ENCODE data around the gene TRNP1. TPM values are rescaled to one million over a fixed set of nuclear protein-coding genes. Genes with fewer than 3 reads are reported as not detected.
A peak's percentile ranks its signal among the peaks of the same experiment; 100 is the strongest.

The TRNP1 gene
- total and polyA plus RNA-seq, 4 donors, result 0.97 to 10.0 (median 2.4) TPM

GRCh38 chr1:26951821-26952497 lies 41.5 kb upstream of the TRNP1 start:
- H3K36me3 ChIP-seq (ENCODE audit: control insufficient read depth in 4 of 4, insufficient read depth in 3 of 4, low read depth in 1 of 4, low read length in 3 of 4), result peaks cover 0 to 1% (median 0%) of the 10 kb centered on the region in 4 donors
- peak; percentile 65 for DNase-seq (ENCODE audit: low spot score)
- H3K27me3 ChIP-seq (ENCODE audit: control insufficient read depth in 4 of 4, insufficient read depth in 4 of 4, low read length in 3 of 4), result no peaks in the 10 kb centered on the region
- H3K4me1 ChIP-seq (ENCODE audit: control insufficient read depth in 4 of 4, insufficient read depth in 4 of 4, low read length in 3 of 4), result peaks cover 7 to 27% (median 22%) of the 10 kb centered on the region in 4 donors
- no peak for TF ChIP-seq JUND (IDR thresholded peaks at IDR 0.05)
- no peak for TF ChIP-seq EGR1 (IDR thresholded peaks at IDR 0.05; ENCODE audit: low read depth in 2 of 2)
- TF ChIP-seq NR2F2 (IDR thresholded peaks at IDR 0.05), result no peak
- TF ChIP-seq, protein P1, sequence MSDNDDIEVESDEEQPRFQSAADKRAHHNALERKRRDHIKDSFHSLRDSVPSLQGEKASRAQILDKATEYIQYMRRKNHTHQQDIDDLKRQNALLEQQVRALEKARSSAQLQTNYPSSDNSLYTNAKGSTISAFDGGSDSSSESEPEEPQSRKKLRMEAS (IDR thresholded peaks at IDR 0.05), result no peak
- TF ChIP-seq RAD21 (IDR thresholded peaks at IDR 0.05), result no peak
- TF ChIP-seq YY1 (IDR thresholded peaks at IDR 0.05), result no peak
- no peak for TF ChIP-seq RXRA (IDR thresholded peaks at IDR 0.05)
- TF ChIP-seq, protein P2, sequence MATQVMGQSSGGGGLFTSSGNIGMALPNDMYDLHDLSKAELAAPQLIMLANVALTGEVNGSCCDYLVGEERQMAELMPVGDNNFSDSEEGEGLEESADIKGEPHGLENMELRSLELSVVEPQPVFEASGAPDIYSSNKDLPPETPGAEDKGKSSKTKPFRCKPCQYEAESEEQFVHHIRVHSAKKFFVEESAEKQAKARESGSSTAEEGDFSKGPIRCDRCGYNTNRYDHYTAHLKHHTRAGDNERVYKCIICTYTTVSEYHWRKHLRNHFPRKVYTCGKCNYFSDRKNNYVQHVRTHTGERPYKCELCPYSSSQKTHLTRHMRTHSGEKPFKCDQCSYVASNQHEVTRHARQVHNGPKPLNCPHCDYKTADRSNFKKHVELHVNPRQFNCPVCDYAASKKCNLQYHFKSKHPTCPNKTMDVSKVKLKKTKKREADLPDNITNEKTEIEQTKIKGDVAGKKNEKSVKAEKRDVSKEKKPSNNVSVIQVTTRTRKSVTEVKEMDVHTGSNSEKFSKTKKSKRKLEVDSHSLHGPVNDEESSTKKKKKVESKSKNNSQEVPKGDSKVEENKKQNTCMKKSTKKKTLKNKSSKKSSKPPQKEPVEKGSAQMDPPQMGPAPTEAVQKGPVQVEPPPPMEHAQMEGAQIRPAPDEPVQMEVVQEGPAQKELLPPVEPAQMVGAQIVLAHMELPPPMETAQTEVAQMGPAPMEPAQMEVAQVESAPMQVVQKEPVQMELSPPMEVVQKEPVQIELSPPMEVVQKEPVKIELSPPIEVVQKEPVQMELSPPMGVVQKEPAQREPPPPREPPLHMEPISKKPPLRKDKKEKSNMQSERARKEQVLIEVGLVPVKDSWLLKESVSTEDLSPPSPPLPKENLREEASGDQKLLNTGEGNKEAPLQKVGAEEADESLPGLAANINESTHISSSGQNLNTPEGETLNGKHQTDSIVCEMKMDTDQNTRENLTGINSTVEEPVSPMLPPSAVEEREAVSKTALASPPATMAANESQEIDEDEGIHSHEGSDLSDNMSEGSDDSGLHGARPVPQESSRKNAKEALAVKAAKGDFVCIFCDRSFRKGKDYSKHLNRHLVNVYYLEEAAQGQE (IDR thresholded peaks at IDR 0.05), result no peak
- no peak for TF ChIP-seq FOXA2 (IDR thresholded peaks at IDR 0.05)
- TF ChIP-seq, protein P3, sequence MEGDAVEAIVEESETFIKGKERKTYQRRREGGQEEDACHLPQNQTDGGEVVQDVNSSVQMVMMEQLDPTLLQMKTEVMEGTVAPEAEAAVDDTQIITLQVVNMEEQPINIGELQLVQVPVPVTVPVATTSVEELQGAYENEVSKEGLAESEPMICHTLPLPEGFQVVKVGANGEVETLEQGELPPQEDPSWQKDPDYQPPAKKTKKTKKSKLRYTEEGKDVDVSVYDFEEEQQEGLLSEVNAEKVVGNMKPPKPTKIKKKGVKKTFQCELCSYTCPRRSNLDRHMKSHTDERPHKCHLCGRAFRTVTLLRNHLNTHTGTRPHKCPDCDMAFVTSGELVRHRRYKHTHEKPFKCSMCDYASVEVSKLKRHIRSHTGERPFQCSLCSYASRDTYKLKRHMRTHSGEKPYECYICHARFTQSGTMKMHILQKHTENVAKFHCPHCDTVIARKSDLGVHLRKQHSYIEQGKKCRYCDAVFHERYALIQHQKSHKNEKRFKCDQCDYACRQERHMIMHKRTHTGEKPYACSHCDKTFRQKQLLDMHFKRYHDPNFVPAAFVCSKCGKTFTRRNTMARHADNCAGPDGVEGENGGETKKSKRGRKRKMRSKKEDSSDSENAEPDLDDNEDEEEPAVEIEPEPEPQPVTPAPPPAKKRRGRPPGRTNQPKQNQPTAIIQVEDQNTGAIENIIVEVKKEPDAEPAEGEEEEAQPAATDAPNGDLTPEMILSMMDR (IDR thresholded peaks at IDR 0.05; ENCODE audit: low read depth, low read length, missing input control), result no peak
- no peak for TF ChIP-seq ATF3 (IDR thresholded peaks at IDR 0.05)
- WGBS, result 93% methylated on average over 24 of the region's 24 CpGs
- H3K4me3 ChIP-seq (ENCODE audit: low read depth in 1 of 3, low read length in 3 of 3), result no peak overlapping the region
- no peaks in the 10 kb centered on the region for H3K9me3 ChIP-seq (ENCODE audit: control insufficient read depth in 4 of 4, low read length in 3 of 4)
- no peak overlapping the region for H3K9ac ChIP-seq (ENCODE audit: low read depth in 1 of 2, low read length in 2 of 2)
- H3K27ac ChIP-seq (ENCODE audit: low read depth in 1 of 2, low read length in 2 of 2), result no peak overlapping the region

DNA sequence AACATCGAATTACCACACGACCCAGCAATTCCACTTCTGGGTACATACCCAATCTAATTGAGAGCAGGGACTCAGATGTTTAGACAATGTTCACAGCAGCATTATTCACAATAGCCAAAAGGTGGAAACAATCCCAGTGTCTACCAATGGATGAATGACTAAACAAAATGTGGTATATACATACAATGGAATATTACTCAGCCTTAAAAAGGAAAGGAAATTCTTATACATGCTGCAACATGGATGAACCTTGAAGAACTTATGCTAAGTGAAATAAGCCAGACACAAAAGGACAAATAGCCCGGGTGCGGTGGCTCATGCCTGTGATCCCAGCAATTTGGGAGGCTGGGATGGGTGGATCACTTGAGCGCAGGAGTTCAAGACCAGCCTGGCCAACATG lies 40.1 kb upstream of the TRNP1 start:
- Histone ChIP-seq H3K4me1 (ENCODE audit: control insufficient read depth in 4 of 4, insufficient read depth in 4 of 4, low read length in 3 of 4) (peaks cover 2 to 16% (median 12%) of the 10 kb centered on the region in 4 donors), H3K9ac (ENCODE audit: low read depth in 1 of 2, low read length in 2 of 2) (no peak overlapping the region), H3K4me3 (ENCODE audit: low read depth in 1 of 3, low read length in 3 of 3) (no peak overlapping the region), H3K27me3 (ENCODE audit: control insufficient read depth in 4 of 4, insufficient read depth in 4 of 4, low read length in 3 of 4) (no peaks in the 10 kb centered on the region), H3K36me3 (ENCODE audit: control insufficient read depth in 4 of 4, insufficient read depth in 3 of 4, low read depth in 1 of 4, low read length in 3 of 4) (peaks cover 0 to 1% (median 0%) of the 10 kb centered on the region in 4 donors), H3K9me3 (ENCODE audit: control insufficient read depth in 4 of 4, low read length in 3 of 4) (no peaks in the 10 kb centered on the region), H3K27ac (ENCODE audit: low read depth in 1 of 2, low read length in 2 of 2) (no peak overlapping the region)
- TF ChIP-seq NR2F2 (IDR thresholded peaks at IDR 0.05), result no peak
- no peak for TF ChIP-seq YY1 (IDR thresholded peaks at IDR 0.05)
- 97% methylated on average over 5 of the region's 5 CpGs for WGBS
- no peak for DNase-seq (ENCODE audit: low spot score)

- Histone ChIP-seq H3K9ac (ENCODE audit: low read depth in 1 of 2, low read length in 2 of 2) (no peak overlapping the region), H3K4me3 (ENCODE audit: low read depth in 1 of 3, low read length in 3 of 3) (no peak overlapping the region), H3K27ac (ENCODE audit: low read depth in 1 of 2, low read length in 2 of 2) (no peak overlapping the region), H3K4me1 (ENCODE audit: control insufficient read depth in 4 of 4, insufficient read depth in 4 of 4, low read length in 3 of 4) (peaks cover 0 to 14% (median 7%) of the 10 kb centered on the region in 4 donors), H3K36me3 (ENCODE audit: control insufficient read depth in 4 of 4, insufficient read depth in 3 of 4, low read depth in 1 of 4, low read length in 3 of 4) (peaks cover 0 to 1% (median 0%) of the 10 kb centered on the region in 4 donors), H3K9me3 (ENCODE audit: control insufficient read depth in 4 of 4, low read length in 3 of 4) (no peaks in the 10 kb centered on the region), H3K27me3 (ENCODE audit: control insufficient read depth in 4 of 4, insufficient read depth in 4 of 4, low read length in 3 of 4) (no peaks in the 10 kb centered on the region)
- TF ChIP-seq, protein P1 (IDR thresholded peaks at IDR 0.05), result no peak
- TF ChIP-seq FOXA1 (IDR thresholded peaks at IDR 0.05) (no peak), ATF3 (IDR thresholded peaks at IDR 0.05) (no peak), FOXA2 (IDR thresholded peaks at IDR 0.05) (no peak), YY1 (IDR thresholded peaks at IDR 0.05) (no peak), JUND (IDR thresholded peaks at IDR 0.05) (no peak)
- no peak for DNase-seq (ENCODE audit: low spot score)
- 87% methylated on average over 3 of the region's 3 CpGs for WGBS
Measured at GRCh38 chr1:26956321-26956720, 37.2 kb upstream of the TRNP1 start.
